CD4-positive, alpha-beta T cell treated with Interleukin-6 at 100 ng/mL for 8 hours (primary cell): Measurements from ENCODE around the gene SLCO4A1.

Experiments
- DNase-seq: peaks from one replicate; pipeline ENCODE4 v3.0.0-alpha.2; 2020; ENCODE audit warnings: mixed read lengths, low spot score

The SLCO4A1 gene

GRCh38 chr20:62702895-62703852 is 60.9 kb downstream of the SLCO4A1 start:
- DNase-seq, result peak; percentile 33

DNA sequence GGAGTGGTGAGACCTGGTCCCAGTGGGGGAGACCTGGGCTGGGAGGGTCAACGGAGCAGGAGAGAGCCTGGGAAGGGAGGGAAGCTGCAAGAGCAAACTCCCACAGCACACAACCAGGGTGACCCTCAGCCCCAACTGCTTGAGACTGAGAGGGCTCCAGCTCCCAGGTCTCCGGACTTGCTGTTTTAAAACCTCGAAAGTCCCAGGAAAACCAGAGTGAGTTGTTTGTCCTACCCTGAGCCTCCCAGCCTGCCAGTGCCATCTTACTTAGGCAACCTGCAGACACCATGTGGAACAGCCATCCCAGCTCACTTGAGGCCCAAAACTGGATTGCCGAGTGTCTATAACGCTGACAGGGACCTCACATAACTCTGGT is 61.5 kb downstream of the SLCO4A1 start:
- DNase-seq, result no peak

- no peak for DNase-seq
Measured at GRCh38 chr20:62704341-62704948, 62.1 kb downstream of the SLCO4A1 start.

- DNase-seq, result no peak
Measured at GRCh38 chr20:62705627-62706026, 63.3 kb downstream of the SLCO4A1 start.

- DNase-seq, result no peak
Measured at GRCh38 chr20:62706344-62706743, 64.0 kb downstream of the SLCO4A1 start.

GRCh38 chr20:62706857-62707256 is 64.6 kb downstream of the SLCO4A1 start:
- DNase-seq, result no peak

GRCh38 chr20:62707276-62707920 is 65.1 kb downstream of the SLCO4A1 start:
- no peak for DNase-seq

GRCh38 chr20:62707921-62708521 is 65.7 kb downstream of the SLCO4A1 start:
- DNase-seq, result no peak

GRCh38 chr20:62708591-62709536 is 66.6 kb downstream of the SLCO4A1 start, which contains the start of gene NTSR1:
NTSR1 (plus strand) TSS chr20:62708836; CDS start chr20:62709208, 372 bp downstream.
- DNase-seq, result no peak

- no peak for DNase-seq
Measured at GRCh38 chr20:62709537-62709905, 67.2 kb downstream of the SLCO4A1 start.

GRCh38 chr20:62710221-62710885 is 68.0 kb downstream of the SLCO4A1 start:
- DNase-seq, result no peak

GRCh38 chr20:62710886-62711702 is 68.8 kb downstream of the SLCO4A1 start:
- peak; percentile 35 for DNase-seq

DNA sequence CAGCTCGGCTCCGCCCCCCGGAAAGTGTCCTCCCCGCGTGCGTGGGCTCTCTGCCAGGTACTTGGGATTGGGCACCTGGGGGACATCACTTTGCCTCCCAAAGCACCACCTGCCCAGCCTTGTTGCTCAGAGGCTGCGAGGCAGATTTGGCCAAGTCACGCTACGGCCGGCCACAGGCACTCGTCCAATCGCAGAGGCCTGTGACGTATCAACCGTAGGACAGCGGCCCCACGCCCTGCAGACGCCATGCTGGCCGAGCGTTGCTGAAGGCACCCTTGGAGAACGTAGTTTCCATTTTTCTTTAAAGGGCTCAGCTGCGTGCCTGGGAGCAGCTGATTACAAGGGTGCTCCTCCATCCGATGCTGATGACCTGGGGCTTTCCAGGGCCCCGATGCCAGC is 69.4 kb downstream of the SLCO4A1 start:
- DNase-seq, result no peak

DNA sequence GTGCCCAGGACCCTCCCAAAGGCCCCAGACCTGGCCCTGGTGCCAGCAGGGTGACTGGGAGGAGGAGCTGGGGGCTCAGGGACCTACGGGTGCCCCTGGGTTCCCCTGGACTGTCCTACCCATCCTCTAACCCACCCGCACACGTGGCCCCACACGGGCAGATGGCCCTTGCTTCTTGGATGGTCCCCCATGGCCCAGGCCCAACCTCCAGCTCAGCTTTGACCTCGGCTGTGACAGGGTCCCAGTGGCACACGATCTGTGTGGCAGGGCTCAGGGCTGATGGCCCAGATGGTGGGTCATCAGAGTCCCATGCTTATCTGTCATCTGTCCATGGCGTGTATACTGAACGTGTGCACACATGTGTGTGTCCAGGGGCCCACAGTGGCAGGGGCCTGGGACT is 70.3 kb downstream of the SLCO4A1 start:
- no peak for DNase-seq

DNA sequence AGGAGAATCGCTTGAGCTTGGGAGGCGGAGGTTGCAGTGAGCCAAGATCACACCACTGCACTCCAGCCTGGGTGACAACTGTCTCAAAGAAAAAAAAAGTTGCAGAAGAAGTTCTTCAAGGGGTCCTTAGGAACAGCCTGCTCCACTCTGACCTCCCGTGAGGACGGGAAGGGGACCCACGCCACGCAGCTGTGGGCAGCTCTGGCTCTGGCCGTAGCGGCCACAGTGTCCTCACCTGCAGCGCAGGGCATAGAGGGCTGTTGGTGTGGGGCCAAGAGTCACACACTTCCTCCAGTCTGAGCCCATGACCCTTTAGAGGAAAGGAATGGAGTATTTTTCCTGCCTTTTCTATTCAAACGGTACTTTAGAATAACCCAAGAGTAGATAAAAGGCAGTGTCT is 71.7 kb downstream of the SLCO4A1 start:
- DNase-seq, result no peak

DNA sequence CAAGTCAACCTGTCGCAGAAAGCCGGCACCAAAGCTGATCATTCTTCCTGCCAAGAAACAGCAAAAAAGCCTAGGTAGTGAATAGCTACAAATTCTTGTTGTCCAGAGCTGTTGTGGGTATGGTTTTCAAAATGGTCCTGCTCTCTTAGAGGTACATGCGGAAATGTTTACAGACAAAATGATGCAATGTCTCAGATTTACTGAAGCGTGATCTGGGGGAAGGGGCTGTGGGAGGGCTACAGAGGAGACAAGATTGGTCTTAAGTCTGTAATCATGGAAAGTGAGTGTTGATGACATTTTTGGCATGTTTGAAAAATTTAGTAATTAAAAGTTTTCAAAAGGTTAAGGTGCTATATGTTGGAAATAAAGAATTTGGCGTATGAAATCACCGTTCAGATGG is 72.5 kb downstream of the SLCO4A1 start:
- DNase-seq, result no peak

- DNase-seq, result no peak
Measured at GRCh38 chr20:62715201-62715600, 72.9 kb downstream of the SLCO4A1 start.

GRCh38 chr20:62716198-62716940 is 74.1 kb downstream of the SLCO4A1 start:
- peak; percentile 71 for DNase-seq

DNA sequence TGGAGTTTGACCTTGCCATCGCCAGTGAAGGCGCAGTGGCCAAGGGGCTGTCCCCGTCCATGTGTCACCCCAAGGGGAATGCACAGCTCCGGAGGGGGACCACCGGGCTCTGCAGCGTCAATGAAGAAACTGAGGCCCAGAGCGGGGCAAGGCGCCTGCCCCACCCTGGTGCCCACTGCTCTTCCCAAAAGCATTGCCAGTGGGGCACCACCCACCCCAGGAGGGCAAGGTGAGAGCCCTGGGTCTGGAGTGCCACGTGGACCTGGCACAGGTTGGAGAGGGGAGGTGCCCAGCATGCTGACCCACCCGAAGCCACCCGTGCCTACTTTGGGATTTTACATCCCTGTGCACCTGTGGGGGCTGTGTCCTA is 74.6 kb downstream of the SLCO4A1 start:
- no peak for DNase-seq
